GM19023 (cell line): Measurements from ENCODE around the gene NOCT.
"Not testable (repeated sequence)": the region's sequence is repeated elsewhere in the genome, so short reads cannot be mapped to it uniquely, and the experiment has no call there.

ENCODE experiments used
- ATAC-seq: cut with Tn5 transposase; IDR thresholded peaks from one replicate; pipeline ENCODE4 v1.9.1; 2021; ENCODE audit warnings: mild to moderate bottlenecking, moderate library complexity; ENCODE audit not compliant: unreplicated experiment

Gene NOCT

GRCh38 chr4:139008278-139008677, 7.3 kb upstream of the NOCT start:
- ATAC-seq = not testable (repeated sequence)

DNA sequence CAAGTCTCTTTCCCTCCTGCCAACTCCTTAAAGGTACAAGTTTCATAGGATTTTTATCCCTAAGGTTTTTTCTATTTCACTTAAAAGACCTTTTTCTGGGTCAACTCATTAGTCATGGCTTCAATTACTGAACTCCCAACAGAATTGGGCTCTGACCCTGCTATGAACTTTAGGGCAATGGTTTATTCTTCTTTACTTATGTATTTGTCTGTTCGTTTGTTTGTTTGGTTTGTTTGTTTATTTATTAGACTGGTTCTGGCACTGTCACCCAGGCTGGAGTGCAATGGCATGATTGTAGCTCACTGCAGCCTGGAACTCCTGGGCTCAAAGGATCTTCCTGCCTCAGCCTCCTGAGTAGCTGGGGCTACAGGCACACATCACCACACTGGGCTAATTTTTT, 5.9 kb upstream of the NOCT start:
- ATAC-seq = no peak

- no peak for ATAC-seq
Observed at GRCh38 chr4:139011225-139011950, 4.2 kb upstream of the NOCT start.

- peak; percentile 4 for ATAC-seq
Observed at GRCh38 chr4:139014371-139015268, 961 bp upstream of the NOCT start.

- peak; percentile 42 for ATAC-seq
Observed at GRCh38 chr4:139015948-139016471, 429 bp downstream of the NOCT start.

GRCh38 chr4:139017861-139018260, 2.3 kb downstream of the NOCT start:
- ATAC-seq = no peak

GRCh38 chr4:139018501-139018900, 2.9 kb downstream of the NOCT start:
- ATAC-seq = no peak

DNA sequence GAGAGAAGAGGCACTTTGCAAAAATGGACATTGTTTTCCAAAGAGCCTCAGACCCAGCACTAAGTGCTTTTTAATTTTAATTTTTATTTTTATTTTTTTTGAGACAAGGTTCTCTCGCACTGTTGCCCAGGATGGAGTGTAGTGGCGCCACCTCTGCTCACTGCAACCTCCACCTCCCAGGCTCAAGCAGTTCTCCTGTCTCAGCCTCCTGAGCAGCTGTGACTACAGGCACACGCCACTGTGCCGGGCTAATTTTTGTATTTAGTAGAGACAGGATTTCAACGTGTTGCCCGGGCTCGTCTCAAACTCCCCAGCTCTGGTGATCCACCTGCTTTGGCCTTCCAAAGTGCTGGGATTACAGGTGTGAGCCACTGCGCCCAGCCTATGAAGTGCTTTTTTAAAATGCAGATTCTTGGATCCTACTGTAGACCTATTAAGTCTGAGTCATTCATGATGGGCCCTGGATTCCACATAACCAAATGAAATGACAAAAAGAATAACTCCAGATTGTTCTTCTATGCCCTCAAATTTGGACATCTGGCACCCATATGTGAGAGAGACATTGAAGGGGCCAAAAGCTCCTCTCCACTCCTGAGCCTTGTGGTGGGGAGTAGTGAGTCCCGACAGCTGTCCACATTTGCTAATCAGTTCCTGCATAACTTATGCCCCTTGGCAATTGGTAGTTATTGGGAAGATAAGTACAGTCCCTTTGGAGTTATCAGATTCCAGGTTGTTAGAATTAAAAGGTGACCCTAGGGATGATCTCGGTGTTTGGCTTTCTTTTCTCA, 3.6 kb downstream of the NOCT start:
- ATAC-seq = no peak

DNA sequence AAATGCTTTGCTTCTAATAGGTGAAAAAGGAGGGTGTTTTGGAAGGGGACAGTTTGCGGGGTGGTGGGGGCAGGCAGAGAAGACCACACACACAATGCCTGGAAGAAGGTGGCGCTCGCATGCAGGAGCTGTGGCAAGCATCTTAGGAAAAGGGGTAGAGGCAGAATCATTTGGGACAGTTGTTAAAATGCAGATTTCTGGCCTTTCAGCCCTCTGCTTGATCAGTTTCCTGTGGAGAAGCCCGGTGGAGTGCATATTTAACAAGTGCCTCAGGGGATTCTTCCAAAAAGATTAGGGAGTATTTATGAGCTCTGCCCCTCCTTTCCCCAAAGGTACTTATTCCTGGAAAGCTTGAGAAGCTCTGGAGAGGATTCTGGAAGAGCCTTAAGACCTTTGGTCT, 4.8 kb downstream of the NOCT start:
- ATAC-seq = no peak

DNA sequence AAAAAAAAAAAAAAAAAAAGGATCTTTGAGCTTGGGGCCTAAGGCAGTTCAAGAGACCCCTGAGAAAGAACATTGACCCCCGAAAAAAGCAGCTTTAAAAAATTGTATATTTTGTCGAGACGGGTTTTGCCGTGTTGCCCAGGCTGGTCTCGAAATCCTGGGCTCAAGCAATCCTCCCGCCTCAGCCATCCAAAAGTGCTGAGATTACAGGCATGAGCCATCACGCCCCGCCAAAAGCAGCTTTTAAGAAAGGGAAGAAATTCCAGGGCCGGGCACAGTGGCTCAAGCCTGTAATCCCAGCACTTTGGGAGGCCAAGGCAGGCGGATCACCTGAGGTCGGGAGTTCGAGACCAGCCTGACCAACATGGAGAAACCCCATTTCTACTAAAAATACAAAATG, 5.5 kb downstream of the NOCT start:
- not testable (repeated sequence) for ATAC-seq

- no peak for ATAC-seq
Observed at GRCh38 chr4:139022835-139023234, 7.3 kb downstream of the NOCT start.

- ATAC-seq = no peak
Observed at GRCh38 chr4:139024686-139025085, 9.1 kb downstream of the NOCT start.

- ATAC-seq = no peak
Observed at GRCh38 chr4:139025841-139026240, 10.3 kb downstream of the NOCT start.

- no peak for ATAC-seq
Observed at GRCh38 chr4:139027776-139028175, 12.2 kb downstream of the NOCT start.

GRCh38 chr4:139028191-139028661, 12.6 kb downstream of the NOCT start:
- ATAC-seq = no peak

GRCh38 chr4:139029866-139030363, 14.3 kb downstream of the NOCT start:
- ATAC-seq = not testable (repeated sequence)

DNA sequence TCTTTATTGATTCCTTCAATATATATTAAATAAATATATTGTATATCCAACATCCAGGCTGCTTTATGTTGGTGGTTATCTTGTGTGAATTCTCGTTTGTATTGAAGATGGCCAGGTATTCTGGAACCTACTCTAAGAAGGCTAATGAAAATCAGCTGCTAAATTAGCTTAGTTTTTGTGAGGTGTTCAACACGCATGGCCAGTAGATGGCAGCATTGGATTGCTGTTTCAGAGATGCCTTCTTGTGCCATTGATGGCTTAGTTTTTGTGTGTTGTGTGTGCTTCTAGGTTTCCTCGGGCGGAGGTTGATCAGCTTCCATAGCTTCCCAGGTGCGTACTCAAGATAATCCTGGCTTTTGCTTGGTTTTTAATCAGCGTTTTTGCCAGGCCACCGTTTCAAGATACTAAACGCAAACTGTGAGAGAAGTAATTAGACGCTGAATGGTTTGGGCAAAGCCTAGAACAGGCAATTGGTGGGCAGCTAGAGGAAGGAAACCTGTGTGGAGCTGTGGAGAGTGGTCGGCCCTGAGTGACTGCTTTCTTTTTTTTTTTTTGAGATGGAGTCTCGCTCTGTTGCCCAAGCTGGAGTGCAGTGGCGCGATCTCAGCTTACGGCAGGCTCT, 15.1 kb downstream of the NOCT start:
- ATAC-seq = peak; percentile 70

- ATAC-seq = no peak
Observed at GRCh38 chr4:139035650-139036049, 20.1 kb downstream of the NOCT start.

DNA sequence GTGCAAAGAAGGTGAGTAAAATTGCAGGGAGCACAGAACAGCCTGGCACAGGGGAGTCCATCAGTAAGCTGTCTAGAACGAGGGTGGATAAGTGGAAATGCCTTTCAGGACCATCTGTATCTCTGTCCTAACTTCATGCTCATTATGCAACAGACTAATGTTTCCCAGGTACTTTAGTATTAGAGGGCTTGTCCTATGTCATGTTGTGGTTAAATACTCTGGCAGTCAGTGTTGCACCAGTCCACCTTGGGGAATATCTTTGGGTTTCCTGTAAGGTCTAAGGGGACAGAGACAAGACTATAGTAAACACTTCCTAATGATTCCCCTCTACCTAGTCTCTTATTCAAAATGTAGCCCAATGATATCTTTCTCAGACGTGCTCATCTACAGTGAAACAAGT, 21.3 kb downstream of the NOCT start:
- no peak for ATAC-seq

DNA sequence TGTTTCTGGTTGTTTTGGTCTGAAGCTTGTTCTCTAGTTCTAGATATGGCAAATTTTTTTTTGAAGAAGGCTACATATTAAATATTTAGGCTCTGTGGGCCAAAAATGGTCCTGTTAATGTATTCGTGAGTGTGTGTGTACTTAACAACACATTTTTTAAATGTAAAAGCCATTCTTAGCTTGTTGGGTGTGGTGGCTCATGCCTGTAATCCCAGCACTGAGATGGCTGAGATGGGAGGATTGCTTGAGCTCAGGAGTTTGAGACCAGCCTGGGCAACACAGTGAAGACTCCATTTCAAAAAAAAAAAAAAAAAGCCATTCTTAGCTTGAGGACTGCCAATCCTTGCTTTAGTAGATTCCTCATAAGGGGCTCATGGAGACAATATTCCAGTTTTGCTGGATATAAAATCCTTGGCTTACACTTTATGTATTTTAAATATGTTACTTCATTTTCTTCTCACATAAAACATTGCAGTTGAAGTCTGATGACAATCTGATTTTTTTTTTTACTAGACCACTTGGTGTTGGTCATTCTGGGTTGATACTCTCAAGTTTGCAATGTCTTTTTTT, 23.4 kb downstream of the NOCT start:
- no peak for ATAC-seq
